Neural cell (in vitro differentiated cells): ENCODE data around the gene KIF14.

Experiments
- EP300 ChIP-seq: fragments of 450-650 bp; conservative IDR thresholded peaks from 2 replicates; pipeline ENCODE4 v1.6.1; 2014; ENCODE audit warnings: antibody characterized with exemption, mild to moderate bottlenecking, moderate library complexity; ENCODE audit not compliant: poor library complexity, severe bottlenecking
- EZH2 ChIP-seq: fragments of 200-600, 300-800 bp; shearing (Covaris generic), sonication (generic); IDR thresholded peaks from 2 replicates; pipeline ENCODE4 v1.6.1; 2014; ENCODE audit warnings: antibody characterized with exemption, low read length, borderline replicate concordance, mild to moderate bottlenecking; ENCODE audit not compliant: insufficient read depth, poor library complexity, severe bottlenecking
- MXI1 ChIP-seq: fragments of 450-650 bp; conservative IDR thresholded peaks from 2 replicates; pipeline ENCODE4 v1.6.1; 2014; ENCODE audit warnings: antibody characterized with exemption, mild to moderate bottlenecking; ENCODE audit not compliant: poor library complexity, severe bottlenecking
- POLR2AphosphoS5 ChIP-seq: IDR thresholded peaks from 2 replicates; pipeline ENCODE4 v1.6.1; 2012
- RAD21 ChIP-seq: fragments of 450-650 bp; conservative IDR thresholded peaks from 2 replicates; pipeline ENCODE4 v1.6.1; 2014; ENCODE audit warnings: antibody characterized with exemption, mild to moderate bottlenecking, moderate library complexity
- SMC3 ChIP-seq: fragments of 450-650 bp; conservative IDR thresholded peaks from 2 replicates; pipeline ENCODE4 v1.6.1; 2014; ENCODE audit warnings: antibody characterized with exemption, mild to moderate bottlenecking, moderate library complexity; ENCODE audit not compliant: poor library complexity
- TAF1 ChIP-seq: IDR thresholded peaks from 2 replicates; pipeline ENCODE4 v1.6.1; 2012; ENCODE audit warnings: low read depth
- TF ChIP-seq, protein P1 (sequence below): fragments of 450-650 bp; IDR thresholded peaks from 2 replicates; pipeline ENCODE4 v1.5.1; 2014; ENCODE audit warnings: antibody characterized with exemption, mild to moderate bottlenecking, moderate library complexity; ENCODE audit not compliant: poor library complexity, severe bottlenecking
- TF ChIP-seq, protein P2 (sequence below): IDR thresholded peaks from 2 replicates; pipeline ENCODE4 v1.6.1; 2012; ENCODE audit warnings: borderline replicate concordance

DNA sequence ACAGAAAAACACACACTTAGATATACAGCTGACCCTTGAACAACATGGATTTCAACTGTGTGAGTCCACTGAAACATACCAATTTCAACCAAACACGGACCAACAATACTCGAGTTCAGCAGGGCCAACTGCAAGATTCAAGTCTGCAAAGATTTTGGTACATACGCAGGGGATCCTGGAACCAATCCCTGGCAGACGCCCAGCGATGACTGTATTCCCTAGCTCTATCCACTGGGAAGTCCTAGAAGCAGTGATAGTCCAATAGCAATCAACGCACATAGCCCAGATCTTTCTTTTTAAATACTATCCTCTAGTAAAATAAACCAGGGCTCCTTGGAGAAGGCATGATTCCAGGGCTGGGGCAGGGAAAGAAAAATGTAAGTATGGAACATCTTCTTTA, 40.2 kb upstream of the KIF14 start:
- TF ChIP-seq EP300 = no peak
- TF ChIP-seq EZH2 = no peak
- TF ChIP-seq, protein P1, sequence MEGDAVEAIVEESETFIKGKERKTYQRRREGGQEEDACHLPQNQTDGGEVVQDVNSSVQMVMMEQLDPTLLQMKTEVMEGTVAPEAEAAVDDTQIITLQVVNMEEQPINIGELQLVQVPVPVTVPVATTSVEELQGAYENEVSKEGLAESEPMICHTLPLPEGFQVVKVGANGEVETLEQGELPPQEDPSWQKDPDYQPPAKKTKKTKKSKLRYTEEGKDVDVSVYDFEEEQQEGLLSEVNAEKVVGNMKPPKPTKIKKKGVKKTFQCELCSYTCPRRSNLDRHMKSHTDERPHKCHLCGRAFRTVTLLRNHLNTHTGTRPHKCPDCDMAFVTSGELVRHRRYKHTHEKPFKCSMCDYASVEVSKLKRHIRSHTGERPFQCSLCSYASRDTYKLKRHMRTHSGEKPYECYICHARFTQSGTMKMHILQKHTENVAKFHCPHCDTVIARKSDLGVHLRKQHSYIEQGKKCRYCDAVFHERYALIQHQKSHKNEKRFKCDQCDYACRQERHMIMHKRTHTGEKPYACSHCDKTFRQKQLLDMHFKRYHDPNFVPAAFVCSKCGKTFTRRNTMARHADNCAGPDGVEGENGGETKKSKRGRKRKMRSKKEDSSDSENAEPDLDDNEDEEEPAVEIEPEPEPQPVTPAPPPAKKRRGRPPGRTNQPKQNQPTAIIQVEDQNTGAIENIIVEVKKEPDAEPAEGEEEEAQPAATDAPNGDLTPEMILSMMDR = no peak
- TF ChIP-seq POLR2AphosphoS5 = no peak
- no peak for TF ChIP-seq TAF1
- no peak for TF ChIP-seq SMC3
- no peak for TF ChIP-seq MXI1
- TF ChIP-seq RAD21 = no peak
- TF ChIP-seq, protein P2, sequence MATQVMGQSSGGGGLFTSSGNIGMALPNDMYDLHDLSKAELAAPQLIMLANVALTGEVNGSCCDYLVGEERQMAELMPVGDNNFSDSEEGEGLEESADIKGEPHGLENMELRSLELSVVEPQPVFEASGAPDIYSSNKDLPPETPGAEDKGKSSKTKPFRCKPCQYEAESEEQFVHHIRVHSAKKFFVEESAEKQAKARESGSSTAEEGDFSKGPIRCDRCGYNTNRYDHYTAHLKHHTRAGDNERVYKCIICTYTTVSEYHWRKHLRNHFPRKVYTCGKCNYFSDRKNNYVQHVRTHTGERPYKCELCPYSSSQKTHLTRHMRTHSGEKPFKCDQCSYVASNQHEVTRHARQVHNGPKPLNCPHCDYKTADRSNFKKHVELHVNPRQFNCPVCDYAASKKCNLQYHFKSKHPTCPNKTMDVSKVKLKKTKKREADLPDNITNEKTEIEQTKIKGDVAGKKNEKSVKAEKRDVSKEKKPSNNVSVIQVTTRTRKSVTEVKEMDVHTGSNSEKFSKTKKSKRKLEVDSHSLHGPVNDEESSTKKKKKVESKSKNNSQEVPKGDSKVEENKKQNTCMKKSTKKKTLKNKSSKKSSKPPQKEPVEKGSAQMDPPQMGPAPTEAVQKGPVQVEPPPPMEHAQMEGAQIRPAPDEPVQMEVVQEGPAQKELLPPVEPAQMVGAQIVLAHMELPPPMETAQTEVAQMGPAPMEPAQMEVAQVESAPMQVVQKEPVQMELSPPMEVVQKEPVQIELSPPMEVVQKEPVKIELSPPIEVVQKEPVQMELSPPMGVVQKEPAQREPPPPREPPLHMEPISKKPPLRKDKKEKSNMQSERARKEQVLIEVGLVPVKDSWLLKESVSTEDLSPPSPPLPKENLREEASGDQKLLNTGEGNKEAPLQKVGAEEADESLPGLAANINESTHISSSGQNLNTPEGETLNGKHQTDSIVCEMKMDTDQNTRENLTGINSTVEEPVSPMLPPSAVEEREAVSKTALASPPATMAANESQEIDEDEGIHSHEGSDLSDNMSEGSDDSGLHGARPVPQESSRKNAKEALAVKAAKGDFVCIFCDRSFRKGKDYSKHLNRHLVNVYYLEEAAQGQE = no peak
